HPDE6-E6E7 (cell line): ENCODE data around the gene GLG1.

Source experiments
- DNase-seq: peaks from one replicate; pipeline ENCODE4 v3.0.0; 2011; ENCODE audit warnings: missing footprints; ENCODE audit errors: extremely low spot score

Gene GLG1

DNA sequence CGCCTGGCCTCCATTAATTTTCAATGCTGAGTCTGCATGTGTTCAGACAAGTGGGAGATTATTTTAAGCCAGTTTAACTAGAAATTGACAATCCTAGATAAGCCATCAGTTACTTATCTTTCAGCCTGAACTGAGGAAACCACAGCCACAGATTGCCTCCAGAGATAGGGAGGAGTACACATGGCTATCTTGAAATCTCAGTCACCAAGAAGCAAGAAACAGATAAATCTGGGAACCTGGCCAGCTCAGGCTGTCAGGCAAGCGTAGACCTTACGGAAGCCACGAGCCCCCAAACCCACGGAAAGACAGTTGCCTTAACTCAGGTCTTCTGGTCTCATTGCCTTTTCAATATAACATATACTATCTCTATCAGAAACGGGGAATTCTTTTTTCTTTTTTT, 2.0 kb upstream of the GLG1 start:
- no peak for DNase-seq

DNA sequence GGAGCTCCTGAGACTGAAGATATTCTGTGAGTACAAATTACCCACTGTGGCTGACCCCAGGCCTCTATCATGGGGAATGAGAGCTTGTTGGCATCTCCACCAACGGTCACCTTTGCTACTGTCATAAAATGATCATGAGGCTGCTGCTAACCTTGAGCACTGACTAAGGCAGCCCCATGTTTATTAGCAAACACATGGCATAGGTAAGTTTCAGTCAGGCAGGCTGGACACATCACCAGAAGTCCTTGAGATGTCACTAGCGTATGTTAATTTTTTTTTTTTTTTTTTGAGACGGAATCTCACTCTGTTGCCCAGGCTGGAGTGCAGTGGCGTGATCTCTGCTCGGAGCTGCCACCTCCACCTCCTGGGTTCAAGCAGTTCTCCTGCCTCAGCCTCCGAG, 1.5 kb upstream of the GLG1 start:
- no peak for DNase-seq

DNA sequence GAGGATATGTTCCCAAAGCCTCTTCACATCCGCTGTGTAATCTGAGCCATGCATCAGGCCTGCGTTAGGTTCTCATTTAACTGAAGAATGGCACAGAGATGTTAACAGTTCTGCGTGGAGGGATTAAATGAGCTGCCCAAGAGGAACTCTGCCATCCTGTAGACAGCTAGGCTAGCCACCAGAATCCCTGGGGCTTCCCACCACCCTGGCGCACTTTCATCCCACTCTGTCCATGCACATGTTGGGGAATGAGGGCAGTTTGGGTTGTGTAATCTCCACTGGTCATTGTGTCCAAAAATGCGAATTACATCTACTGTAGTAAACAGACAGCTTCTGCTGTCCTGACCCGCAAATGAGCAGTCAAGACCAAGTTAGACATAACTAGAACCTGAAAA, 1.0 kb upstream of the GLG1 start:
- DNase-seq, result no peak

DNA sequence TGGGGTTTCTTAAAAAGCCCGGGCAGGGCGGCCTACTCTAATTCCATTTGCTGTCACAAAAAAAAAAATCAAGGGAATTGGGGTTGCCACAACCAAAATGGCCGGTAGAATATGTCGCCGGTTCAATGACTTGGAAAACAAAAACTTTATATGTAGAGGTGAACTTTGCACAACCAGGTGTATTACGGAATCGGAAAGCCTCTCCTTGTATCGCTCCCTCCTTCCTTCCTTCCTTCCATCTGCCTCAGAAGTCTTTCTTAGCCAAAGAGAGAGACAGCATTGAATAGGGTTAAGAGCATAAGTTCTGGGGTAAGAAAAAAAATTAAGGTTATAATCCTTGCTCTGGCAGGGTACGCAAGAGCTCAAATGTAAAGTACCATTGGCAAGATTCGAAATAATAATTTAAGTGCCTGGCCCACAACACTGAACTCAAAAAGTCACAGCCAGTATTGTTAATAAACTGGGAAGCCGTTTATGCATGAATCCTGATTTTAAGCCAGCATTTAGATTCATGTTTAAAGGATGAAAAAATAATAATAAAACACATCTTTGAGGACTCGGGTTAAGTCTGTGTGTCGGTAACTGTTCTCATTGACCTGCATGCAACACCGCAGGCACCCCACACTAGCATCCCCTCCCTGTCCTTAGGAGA, 522 bp upstream of the GLG1 start:
- DNase-seq, result no peak

DNA sequence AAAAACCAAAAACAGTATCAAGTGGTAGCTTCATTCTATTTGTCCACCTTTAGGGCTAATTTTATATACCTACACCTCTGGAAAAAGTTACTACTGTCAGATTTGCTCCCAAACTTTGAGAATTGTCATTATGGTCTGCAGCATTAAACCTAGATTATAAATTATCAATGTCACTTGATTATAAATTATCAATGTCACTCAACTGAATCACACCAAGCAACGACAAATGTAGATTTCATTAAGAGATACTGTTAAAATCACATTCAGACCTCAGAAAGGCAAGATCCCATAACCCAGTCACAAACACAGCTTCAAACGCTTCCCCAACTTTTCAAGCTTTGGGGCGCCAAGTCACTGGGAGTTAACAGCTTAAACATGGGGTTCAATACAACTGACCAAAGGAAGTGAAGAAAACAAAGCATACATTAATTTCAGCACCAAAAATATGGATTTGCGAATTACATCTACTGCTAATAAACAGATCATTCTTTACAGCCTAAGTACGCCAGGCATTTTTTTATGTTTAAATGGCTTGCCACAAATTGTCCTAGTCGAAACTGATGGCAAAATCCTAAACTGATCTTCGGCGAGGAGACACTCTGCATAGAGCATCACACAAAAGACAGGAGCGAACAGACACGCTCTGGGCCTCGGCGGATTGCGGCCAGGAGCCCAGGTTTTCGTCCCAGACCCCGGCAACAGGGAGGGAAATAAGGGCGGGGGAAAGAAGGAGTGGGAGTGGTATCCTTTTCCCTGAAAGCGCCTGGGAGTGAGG, 981 bp downstream of the GLG1 start:
- DNase-seq, result no peak

DNA sequence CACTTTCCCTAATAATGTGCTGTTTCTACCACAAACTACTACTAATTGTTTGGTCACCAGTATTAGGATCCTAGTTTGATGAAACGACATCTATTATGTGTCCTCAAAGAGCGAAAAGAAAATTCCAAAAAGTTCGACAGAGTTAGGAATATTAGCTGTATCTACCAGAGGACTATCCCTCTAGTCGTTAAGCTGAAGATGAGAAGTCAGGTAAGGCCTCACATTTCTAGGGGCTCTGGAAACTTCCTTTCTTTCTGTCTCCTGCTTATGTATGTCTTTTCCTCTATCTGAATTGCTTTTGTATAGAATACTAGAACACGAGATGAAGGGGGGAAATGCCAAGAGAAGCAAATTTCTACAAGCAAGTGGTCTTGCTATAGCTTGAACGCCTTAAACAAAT, 1.6 kb downstream of the GLG1 start:
- DNase-seq, result no peak

DNA sequence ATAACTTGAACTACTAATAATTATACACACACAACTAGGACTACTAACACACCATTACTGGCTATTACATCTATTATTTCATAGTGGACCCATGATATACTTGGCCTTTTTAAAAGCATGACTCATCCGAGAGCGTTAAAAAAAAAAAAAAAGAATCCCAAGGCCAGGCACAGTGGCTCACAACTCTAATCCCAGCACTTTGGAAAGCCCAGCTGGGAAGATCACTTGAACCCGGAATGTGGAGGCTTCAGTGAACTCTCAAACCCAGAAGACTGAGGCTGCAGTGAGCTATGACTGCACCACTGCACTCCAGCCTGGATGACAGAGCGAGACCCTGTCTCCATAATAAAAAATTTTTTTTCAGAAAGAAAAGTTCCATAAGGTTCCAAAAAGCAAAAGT, 3.1 kb downstream of the GLG1 start:
- no peak for DNase-seq

DNA sequence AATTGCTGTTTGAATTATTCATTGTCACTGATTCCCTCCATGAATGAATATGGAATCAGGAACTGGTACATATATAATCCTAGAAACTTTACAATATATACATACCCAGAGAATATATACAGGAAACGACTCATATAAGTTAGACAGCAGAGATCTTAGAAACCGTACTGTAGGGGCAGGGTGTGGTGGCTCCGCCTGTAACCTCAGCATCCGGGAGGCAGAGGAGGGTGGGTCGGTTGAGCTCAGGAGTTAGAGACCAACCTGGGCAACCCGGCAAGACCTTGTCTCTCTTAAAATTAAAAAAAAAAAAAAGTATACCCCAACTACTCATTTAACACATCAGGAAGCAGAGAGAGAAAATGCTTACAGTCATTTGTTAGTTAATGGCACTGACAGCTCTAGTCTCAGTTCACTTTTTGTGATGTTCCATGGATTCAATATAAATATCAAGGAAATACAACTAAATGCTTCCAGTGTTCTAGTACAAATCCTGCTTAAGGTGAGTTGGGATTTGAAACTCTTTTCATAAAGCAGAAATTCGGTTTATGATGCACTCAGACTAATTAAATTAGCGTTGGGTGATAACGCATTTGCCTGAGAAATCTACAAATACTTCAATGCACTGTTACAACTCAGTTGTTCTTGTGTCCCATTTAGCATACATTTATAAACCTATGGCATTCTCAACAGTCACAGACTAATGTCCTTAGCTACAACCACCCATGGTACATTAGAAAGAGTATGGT, 5.6 kb downstream of the GLG1 start:
- DNase-seq, result no peak

DNA sequence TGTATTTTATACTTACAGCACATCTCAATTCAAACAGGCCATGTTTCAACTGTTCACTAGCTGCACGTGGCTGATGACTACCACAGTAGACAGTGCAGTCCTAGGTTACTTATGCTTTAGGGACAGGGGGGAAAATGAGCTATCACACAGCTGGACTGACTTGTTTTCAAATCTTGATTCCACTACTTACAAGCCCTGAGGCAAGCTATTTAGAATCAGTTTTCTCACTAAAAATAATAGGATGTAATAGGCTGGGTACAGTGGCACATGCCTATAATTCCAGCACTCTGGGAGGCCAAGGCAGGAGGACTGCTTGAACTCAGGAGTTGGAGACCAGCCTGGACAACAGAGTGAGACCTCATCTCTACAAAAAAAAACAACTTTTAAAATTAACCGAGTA, 10.3 kb downstream of the GLG1 start:
- DNase-seq, result no peak

DNA sequence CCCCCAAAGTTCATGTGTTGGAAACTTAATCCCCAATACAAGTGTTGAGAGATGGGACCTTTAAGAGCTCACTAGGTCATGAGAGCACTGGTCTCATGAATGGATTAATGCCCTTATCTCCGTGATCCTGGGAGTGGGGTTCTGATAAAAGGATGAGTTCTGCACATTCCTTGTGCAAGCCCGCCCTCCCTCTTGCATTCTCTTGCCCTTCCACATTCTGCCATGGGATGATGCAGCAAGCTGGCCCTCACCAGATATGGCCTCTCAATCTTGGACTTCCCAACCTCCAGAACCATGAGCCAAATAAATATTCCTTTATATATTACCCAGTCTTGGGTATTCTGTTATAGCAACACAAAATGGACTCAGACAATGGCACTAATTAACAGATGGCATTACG, 14.1 kb downstream of the GLG1 start:
- DNase-seq, result no peak

DNA sequence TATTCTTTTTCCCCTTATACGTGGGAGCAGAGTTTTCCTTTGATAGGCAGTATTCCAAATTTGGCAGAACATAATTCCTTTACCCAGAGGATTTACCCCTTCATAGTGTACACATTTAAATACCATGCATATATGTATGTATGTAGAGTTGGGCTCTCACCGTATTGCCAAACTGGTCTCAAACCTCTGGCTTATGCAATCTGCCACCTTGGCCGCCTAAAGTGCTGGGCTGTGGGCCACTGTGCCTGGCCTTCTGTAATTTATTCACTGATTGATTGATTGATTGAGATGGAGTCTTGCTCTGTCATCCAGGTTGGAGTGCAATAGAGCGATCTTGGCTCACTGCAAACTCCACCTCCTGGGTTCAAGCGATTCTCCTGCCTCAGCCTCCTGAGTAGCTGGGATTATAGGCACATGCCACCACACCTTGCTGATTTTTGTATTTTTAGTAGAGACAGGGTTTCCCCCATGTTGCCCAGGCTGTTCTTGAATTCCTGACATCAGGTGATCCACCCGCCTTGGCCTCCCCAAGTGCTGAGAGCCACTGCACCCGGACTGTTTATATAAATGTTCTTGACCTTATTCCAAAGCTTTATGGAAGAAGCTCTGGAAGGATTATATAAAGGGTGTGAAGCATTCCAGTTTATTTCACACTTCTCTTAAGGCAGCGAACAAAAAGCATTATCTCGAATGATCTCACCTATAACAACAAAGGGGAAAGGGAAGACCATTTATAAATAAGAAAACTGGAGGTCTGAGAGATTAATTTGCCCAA, 14.9 kb downstream of the GLG1 start:
- no peak for DNase-seq

DNA sequence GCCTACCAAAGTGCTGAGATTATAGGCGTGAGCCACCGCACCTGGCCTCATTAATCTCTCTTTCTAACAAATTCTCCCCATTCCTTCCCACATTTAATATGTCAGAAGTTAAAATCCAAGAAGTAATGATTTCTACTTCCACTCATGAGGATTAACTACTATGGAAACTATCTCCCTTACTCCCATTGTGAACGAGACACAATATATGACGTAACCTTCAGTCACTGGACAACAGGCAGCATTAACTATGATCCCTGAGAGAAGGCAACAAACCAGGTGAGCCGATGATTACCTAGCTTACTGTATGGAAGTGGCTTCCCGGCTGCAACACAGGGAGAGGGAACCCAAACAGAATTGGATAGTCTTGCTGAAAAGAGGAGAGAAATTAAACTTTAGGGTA, 20.0 kb downstream of the GLG1 start:
- no peak for DNase-seq

DNA sequence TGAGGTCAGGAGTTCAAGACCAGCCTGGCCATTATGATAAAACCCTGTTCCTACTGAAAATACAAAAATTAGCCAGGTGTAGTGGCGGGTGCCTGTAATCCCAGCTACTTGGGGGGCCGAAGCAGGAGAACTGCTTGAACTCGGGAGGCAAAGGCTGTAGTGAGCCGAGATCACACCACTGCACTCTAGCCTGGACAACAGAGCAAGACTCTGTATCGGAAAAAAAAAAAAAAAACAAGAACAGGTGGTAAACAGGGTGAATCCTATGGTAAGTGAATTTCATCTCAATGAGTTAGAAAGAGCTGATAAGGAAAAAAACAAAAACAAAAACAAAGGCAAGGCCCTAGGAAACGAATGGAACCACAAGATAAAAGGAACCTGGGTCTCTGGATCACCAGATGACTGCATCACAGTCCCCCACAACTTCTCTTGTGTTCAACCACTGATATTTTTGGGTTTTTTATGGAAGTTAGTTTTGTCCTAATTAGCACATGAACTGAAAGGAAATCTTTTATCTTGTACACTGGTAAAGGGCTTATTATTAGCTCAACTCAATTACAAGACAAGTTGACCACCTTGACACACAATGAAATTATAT, 21.0 kb downstream of the GLG1 start:
- DNase-seq, result no peak

DNA sequence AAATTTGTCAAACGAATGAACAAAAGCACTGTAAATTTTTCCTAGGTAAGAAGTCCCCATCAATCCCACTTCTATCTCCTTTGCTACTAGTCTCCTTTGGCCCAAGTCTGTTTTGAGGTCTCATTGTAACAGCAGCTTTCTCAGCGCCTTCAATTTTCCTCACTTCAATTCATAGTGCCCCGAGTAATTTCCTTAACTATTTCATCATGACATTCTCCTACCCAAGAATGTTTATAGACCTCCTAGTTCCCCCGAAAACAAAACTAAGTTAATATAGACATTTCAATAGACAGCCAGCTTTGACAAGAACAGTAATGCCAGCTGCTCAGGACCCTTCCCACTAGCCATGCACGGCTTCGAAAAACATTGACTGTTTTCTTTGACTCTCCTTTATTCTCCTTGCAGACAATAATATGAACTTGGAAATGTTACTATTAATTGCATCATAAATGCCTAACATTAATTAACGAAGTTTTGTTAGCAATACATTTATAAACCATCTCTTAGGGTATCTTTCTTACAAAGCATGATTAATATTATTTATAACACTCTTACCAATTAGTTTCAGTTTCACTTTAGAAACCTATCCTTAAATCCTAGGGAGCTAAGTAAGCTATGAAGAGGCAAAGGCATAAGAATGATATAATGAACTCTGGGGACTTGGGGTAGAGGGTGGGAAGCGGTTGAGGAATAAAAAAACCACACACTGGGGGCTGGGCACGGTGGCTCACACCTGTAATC, 22.8 kb downstream of the GLG1 start:
- no peak for DNase-seq

DNA sequence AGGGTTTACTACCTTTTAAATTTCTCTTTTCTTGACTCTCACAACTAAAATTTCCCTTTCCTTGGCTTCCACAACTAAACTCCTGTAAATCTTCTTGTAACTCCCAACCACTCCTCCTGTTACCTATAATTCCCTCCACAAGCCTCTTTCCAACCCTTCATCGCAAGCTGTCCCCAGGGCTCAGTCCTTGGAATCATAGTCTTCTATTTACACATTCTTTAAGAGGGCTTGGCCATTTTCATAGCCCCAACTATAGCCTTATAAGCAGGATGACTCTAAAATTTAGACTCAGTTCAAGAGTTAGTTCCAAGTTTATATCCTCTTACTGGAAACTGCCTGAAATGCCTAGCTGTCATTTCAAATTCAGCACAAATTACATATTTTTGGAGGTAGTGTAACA, 23.9 kb downstream of the GLG1 start:
- no peak for DNase-seq

DNA sequence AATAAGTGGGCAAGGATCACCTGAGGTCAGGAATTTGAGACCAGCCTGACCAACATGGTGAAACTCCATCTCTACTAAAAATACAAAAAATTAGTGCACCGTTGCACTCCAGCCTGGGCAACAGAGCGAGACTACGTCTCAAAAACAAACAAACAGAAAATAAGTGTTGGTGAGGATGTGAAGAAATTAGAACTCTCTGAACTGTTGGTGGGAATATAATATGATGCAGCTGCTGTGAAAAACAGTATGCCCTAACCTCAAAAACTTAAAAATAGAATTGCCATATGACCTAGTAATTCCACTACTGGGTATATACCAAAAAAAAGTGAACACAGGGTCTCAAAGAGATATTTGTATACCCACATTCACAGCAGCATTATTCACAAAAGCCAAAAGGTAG, 26.1 kb downstream of the GLG1 start:
- no peak for DNase-seq

DNA sequence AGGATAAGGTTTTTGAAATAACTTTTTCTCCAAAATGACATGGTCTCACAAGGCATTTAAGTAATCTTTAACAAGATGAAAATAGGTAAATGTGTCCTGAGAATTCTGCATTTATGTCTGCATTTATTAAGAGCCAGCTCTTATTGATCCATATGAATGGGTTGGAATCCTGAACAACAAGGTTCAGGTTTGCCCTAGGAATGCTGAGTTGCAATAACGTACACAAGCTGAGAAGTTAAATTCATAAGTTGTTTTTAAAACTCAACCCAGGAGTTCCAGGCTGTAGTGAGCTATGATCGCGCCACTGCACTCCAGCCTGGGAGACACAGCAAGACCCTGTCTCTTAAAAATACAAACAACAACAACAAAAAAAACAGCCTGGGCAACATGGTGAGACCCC, 28.1 kb downstream of the GLG1 start:
- no peak for DNase-seq

DNA sequence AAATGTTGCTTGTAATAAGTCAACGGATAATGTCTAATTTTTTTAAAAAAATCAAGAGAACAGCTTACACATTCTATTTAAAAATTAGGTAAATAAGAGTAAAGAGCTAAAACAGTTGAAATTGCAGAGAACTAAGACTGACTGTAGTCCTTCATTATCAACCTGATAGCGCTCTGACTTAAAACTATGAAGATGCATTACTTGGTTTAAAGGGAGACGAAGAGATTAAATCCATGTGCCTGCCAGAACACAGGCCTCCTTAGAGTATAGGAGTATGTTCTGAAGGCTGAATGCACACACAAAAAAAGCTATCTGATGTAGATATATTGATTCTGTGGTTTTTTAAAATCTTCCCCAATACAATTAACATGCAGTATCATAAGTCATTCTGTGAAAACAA, 28.5 kb downstream of the GLG1 start:
- DNase-seq, result no peak

DNA sequence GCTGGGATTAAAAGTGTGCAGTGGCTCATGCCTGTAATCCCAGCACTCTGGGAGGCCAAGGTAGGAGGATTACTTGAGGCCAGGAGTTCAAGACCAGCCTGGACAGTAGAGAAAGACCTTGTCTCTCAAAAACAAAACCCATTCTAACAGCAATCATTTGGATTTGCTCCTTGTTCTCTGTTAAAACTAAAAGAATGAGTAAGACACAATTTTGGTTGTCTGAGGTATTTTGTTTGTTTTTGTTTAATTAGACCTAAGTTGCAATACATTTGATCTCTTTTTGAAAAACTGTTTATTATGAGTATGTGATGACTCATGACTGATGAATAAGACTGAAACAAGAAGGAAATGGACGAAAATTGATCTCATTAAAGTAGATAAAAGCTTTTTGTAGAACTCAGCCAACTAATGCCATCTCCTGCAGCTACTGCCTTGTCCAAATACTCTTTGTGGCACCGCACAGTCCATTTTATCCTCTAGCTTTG, 29.0 kb downstream of the GLG1 start:
- DNase-seq, result peak; percentile 50

DNA sequence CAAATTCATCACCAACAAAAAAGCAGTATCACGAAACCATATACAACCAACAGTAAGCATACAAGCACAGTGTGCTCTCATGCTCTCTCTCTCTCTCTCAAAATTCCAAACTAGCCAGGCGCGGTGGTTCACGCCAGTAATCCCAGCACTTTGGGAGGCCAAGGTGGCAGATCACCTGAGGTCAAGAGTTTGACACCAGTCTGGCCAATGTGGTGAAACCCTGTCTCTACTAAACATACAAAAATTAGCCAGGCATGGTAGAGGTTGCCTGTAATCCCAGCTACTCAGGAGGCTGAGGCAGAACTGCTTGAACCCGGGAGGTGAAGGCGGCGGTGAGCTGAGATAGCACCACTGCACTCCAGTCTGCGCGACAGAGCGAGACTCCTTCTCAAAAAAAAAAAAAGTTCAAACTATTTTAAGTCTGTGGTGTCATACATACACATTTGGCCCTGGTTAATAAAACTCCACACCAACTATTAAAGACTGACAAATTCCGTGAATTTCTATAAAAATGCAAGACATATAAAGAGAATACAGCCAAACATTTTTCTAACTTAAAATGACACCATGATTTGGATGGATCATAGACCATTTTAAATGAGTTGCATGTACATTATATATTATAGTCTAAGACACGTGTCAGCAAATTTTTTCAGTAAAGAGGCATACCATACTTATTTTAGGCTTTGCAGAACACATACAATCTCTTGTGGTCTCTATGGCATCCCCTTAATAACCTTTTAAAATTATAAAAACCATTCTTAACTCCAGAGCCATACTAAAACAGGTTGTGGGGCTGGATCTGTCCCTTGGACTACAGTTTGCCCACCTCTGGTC, 30.9 kb downstream of the GLG1 start:
- DNase-seq, result no peak
